PFSK-1 (cell line): ENCODE data around the gene SETBP1. TPM values are rescaled to one million over a fixed set of nuclear protein-coding genes. Genes with fewer than 3 reads are reported as not detected.

Experiments
- FOXP2 ChIP-seq: optimal IDR thresholded peaks from 2 replicates; pipeline ENCODE3; 2011; ENCODE audit warnings: borderline replicate concordance, control low read depth, inconsistent platforms; ENCODE audit not compliant: insufficient read depth; ENCODE audit errors: extremely low read length, extremely low read depth
- POLR2AphosphoS5 ChIP-seq: IDR thresholded peaks from 2 replicates; pipeline ENCODE4 v1.6.1; 2012; ENCODE audit warnings: low read depth, mild to moderate bottlenecking, control low read depth, low read length, moderate library complexity
- SIN3A ChIP-seq: IDR thresholded peaks from 2 replicates; pipeline ENCODE4 v1.6.1; 2012; ENCODE audit warnings: mild to moderate bottlenecking, low read length, moderate library complexity, borderline replicate concordance; ENCODE audit not compliant: insufficient read depth
- TAF1 ChIP-seq: IDR thresholded peaks from 2 replicates; pipeline ENCODE4 v1.6.1; 2012; ENCODE audit warnings: low read length, control low read depth, borderline replicate concordance; ENCODE audit not compliant: insufficient read depth
- polyA plus RNA-seq: library from polyadenylated mRNA; unstranded; fragments of >200 nt; gene quantifications from one replicate; pipeline ENCODE4 v1.2.1, GENCODE V29; 2012; ENCODE audit warnings: low read depth, missing spikeins; ENCODE audit not compliant: insufficient read length
- TF ChIP-seq, protein P1 (sequence below), 2 experiments: IDR thresholded peaks; 2 replicates each; pipeline versions ENCODE4 v1.6.1 to v1.8.0; 2011 to 2012; ENCODE audit warnings: low read depth in 2 of 2, low read length in 2 of 2, control low read depth in 1 of 2, inconsistent platforms in 1 of 2, mild to moderate bottlenecking in 1 of 2, moderate library complexity in 1 of 2; ENCODE audit not compliant: insufficient read depth in 1 of 2

SETBP1 gene
- polyA plus RNA-seq: 1.6 TPM

DNA sequence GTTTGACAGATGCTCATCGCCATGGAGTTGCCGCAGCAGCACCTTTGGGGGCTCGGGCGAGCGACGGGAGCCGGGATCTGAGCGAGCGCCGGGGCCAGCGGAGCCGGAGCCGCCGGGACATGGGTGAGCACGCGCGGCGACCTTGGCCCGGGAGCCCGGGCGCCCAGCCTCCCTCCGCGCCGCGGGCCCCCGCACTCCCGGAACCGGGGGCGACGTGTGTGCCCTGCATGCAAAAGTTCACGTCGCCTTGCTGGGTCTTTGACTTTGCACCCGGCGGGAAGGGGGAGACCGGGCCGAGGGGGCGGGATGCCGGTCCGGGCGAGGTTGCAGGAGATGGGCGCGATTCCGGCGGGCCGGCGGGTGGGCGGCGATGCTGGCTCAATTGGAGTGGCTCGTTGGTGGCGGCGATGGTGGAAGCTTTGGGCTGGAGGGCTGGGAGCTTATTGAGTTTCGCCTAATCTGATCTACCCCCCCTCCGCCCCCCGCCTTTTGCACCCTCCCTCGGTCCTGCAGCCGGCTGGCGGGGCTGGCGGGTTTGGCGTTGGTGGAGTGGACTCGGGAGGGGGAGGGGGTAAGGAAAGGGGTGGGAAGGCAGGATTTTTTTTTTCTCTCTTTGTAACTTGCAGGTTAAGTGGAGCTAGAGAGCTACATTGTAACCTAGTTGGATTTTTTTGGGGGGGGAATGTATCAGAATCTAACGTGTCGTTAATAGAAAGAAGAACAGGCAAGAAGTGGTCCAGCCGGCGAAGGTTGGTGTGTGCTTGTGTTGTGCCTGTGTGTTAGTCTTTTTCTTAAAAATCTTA is at the start of gene SETBP1:
SETBP1 (plus strand) TSS at position 616 of the 803 bp plus-strand sequence. CDS start 20,459 bp downstream, outside the sequence.
- TF ChIP-seq POLR2AphosphoS5: no peak
- TF ChIP-seq, protein P1, sequence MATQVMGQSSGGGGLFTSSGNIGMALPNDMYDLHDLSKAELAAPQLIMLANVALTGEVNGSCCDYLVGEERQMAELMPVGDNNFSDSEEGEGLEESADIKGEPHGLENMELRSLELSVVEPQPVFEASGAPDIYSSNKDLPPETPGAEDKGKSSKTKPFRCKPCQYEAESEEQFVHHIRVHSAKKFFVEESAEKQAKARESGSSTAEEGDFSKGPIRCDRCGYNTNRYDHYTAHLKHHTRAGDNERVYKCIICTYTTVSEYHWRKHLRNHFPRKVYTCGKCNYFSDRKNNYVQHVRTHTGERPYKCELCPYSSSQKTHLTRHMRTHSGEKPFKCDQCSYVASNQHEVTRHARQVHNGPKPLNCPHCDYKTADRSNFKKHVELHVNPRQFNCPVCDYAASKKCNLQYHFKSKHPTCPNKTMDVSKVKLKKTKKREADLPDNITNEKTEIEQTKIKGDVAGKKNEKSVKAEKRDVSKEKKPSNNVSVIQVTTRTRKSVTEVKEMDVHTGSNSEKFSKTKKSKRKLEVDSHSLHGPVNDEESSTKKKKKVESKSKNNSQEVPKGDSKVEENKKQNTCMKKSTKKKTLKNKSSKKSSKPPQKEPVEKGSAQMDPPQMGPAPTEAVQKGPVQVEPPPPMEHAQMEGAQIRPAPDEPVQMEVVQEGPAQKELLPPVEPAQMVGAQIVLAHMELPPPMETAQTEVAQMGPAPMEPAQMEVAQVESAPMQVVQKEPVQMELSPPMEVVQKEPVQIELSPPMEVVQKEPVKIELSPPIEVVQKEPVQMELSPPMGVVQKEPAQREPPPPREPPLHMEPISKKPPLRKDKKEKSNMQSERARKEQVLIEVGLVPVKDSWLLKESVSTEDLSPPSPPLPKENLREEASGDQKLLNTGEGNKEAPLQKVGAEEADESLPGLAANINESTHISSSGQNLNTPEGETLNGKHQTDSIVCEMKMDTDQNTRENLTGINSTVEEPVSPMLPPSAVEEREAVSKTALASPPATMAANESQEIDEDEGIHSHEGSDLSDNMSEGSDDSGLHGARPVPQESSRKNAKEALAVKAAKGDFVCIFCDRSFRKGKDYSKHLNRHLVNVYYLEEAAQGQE (IDR thresholded peaks at IDR 0.05; ENCODE audit: insufficient read depth in 1 of 2, low read depth in 2 of 2, low read length in 2 of 2): no peak
- no peak for TF ChIP-seq TAF1
- no peak for TF ChIP-seq SIN3A
- TF ChIP-seq FOXP2: no peak

DNA sequence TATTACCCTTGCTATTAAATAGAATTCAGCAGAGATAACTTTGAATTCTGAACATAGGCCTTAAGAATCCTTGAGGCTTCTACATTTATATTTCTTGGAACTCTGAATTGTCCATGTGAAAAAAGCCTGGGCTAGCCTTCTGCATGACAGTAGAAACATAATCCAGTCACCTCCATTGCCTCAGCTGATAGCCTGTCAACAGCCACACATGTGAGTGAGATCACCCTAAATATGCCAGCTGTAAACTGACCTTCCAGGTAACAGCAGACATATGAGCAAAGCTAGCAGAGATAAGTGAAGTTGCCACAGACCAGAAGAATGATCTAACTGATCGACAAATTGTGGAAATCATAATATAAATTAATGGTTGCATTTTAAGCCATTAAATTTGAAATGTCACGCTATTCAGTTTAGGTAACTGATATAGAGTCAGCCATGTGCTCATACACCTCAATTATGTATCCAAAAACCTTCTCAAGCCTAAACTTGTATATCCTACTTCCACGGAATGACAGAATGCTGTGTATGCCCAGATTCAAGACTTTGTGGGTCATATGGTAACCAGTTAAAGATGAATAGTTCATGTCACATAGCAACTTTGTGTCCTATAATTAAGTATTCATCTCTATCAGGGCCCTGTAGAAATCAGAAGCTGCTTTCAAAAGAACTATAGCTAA is 48.1 kb upstream of the SETBP1 start:
- TF ChIP-seq POLR2AphosphoS5 (no peak), TAF1 (no peak), SIN3A (no peak), FOXP2 (no peak)
- TF ChIP-seq, protein P1 (IDR thresholded peaks at IDR 0.05; ENCODE audit: insufficient read depth in 1 of 2, low read depth in 2 of 2, low read length in 2 of 2): no peak

DNA sequence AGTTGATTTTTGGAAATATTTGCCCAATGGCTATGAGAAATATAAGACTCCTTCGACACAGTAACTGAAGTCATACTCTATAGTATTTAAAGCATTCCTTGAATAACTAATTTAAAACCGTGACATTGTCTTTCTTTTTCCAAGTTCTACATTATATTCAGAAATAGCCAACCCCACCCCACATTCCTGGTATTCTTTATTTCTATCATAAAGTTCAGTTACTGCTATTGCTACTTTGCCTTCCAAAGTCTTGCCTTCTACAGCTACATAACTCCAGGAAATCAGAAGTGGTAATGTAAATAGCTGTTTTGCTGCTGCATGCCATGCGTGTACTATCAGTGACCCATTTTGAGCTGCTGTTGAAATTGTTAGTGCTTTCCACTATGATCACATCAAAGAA is 45.1 kb upstream of the SETBP1 start:
- TF ChIP-seq TAF1 (no peak), POLR2AphosphoS5 (no peak), FOXP2 (no peak), SIN3A (no peak)
- TF ChIP-seq, protein P1 (IDR thresholded peaks at IDR 0.05; ENCODE audit: insufficient read depth in 1 of 2, low read depth in 2 of 2, low read length in 2 of 2): no peak

DNA sequence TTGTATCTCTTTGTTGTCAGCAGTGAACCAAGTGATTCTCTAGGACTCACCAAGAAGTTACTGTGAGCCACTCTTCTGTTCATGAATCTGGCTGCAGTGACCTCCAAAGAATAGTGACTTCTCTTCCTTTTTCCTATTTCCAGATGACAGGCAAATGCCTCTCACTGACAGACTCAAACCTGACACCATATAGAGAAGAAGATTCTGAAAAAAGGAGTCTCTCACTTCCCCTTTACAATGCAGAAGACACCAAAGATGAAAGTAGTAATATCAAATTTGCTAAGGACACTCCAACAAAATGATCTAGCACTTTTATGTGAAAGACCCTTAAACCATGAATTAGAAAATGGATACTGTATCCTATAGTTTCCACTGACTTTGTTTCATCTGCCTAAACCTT is 44.4 kb upstream of the SETBP1 start:
- TF ChIP-seq, protein P1 (IDR thresholded peaks at IDR 0.05; ENCODE audit: insufficient read depth in 1 of 2, low read depth in 2 of 2, low read length in 2 of 2): no peak
- TF ChIP-seq FOXP2 (no peak), SIN3A (no peak), POLR2AphosphoS5 (no peak), TAF1 (no peak)
